ENCODE results near the gene MMP13.
"Not testable (repeated sequence)": the region's sequence is repeated elsewhere in the genome, so short reads cannot be mapped to it uniquely, and the experiment has no call there.

Gene MMP13

DNA sequence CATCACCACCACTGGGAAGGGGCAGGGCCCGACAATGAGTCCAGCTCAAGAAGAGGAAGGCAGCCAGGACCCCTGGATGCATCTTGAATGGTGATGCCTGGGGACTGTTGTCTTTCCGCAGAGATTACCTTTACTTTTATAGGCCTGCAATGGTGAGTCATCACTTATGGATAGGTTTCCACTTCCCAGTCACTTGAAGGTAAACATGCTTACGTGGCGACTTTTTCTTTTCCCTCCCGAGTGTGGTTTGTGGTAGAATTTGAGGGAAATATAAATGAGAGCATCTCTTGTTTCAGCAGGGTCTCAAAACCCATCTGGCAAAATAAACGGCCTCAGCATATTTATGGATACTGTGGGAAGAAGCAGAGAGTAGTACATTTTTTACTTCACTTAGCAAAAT lies at the start of gene MMP13:
TSS of gene MMP13 (minus strand) at position 109 of the 400 bp plus-strand sequence. CDS start at position 82, 27 bp downstream.
- DNase-seq (ENCODE audit: low read depth) = no peak

DNA sequence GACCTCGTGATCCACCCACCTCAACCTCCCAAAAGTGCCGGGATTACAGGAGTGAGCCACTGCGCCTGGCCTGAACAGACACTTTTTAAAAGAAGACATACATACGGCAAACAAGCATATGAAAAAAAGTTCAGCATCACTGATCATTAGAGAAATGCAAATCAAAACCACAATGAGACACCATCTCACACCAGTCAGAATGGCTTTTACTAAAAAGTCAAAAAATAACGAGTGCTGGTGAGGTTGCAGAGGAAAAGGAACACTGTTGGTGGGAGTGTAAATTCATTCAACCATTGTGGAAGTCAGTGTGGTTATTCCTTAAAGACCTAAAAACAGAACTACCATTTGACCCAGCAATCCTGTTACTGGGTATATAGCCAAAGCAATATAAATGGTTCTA lies 48.7 kb upstream of the MMP13 start:
- not testable (repeated sequence) for DNase-seq (ENCODE audit: low read depth)

DNA sequence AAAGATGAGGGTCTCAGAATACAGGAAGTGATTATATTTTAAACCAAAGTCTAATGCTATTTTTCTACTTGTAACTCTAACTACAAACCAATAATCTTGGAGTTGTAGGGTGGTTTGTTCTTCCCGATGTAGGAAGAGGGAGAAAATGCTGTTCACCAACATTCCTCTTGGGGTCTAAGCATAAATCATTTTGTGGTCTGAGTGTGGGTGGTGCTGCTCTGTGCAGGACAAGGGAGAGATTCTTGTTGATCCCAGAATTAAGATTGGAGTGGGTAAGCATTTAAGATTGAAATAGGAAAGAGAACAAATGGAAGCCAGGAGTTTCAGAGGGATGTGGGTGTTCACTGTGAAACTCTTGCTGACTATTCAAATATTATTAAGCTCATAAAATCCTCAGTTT lies 38.6 kb upstream of the MMP13 start:
- no peak for DNase-seq (ENCODE audit: low read depth)

DNA sequence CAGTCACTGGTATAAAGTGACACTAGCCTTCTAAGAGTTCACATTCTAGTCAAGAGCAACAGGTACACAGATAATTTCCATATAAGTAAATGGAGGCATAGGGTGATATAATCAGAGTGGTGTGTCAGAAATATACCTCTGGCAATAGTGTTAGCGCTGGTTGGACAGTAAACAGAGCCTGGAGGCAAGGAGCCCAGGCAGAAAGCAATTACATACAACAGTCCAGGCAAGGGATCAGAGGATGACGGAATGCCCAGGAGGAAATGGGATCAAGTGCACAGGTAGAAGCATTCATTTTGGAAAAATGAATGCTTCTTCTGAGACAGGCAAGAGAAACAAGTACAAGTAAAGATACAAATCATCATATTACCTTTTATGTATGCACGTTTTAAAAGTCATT lies 36.2 kb upstream of the MMP13 start:
- no peak for DNase-seq (ENCODE audit: low read depth)

DNA sequence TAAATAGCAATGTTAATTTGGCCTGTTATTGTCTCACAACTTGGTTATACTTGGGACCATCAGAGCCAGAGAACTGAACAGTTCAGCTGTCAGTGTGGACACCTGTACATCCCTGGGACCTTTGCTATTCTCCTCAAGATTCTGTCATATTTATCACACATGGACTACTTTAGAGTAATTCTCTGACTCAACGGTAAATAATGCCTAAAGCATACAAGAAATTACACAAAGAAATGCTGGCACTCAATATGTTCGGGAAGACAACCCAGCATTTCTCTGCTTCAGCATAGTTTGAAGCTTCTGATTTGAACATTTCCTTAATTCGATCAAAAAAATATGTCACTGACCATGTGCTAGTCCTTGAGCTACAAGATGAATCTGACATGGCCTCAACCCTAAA lies 34.6 kb upstream of the MMP13 start:
- DNase-seq (ENCODE audit: low read depth) = no peak

DNA sequence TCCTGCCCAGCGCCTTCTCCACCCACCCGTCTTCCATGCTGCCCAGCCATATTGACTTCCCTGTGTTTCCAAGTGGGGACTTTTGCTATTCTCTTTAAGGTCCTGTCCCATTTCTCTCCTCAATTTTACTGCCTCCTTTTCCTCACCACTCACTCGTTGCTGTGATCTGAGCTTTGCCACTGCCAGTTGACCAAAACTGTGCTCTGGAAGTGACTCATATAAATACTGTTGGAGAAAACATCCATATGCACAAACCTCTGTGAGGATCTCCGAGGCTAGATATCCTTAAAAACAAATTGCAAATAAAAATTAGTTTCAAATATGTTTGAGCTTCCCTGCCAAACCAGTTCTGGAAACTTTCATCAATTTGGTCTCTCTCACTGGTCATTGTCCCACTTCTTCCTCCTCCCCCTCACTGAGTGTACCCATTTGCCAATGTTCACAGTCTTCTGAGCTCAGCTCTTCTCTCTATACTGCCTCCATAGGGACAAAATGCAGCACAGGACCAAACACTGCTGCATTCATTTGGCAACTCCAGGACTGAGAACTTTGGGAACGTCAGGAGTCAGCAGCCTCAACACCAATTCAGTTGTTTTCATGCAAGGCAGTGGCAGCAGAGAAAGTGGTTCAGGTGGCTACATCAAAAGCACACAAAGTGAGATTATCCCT lies 34.0 kb upstream of the MMP13 start:
- no peak for DNase-seq (ENCODE audit: low read depth)

DNA sequence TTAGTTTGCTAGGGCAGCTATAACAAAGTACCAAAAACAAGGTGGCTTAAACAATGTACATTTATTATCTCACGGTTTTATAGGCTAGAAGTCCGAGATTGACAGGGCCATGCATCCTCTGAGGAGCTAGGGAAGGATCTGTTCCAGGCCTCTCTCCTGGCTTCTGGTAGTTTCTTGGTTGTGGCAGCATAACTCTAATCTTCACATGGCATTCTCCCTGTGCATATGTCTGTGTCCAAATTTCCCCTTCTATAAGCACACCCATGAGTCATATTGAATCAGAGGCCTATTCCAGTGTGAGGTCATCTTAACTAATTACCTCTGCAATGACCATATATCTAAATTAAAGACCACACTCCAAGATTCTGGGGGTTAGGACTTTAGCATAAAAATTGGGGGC lies 31.3 kb upstream of the MMP13 start:
- no peak for DNase-seq (ENCODE audit: low read depth)

DNA sequence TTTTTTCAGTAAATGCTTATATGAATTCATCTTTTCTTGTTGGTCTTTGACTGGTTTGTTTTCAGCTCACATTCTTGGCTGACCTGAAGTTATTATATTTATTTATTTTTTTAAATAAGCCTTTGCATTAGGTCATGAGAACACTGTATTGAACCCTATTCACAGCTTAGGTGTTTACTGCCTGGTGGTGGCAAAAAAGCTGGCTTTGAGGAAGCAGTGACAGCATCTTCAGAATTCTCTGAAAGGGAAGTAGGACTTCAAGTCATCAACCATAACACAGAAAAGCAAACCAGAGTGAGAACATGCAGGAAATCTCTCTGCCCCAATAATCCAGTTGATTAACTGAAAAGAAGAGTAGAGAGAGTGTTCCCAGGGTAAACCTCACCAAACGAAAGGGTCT lies 30.3 kb upstream of the MMP13 start:
- no peak for DNase-seq (ENCODE audit: low read depth)

DNA sequence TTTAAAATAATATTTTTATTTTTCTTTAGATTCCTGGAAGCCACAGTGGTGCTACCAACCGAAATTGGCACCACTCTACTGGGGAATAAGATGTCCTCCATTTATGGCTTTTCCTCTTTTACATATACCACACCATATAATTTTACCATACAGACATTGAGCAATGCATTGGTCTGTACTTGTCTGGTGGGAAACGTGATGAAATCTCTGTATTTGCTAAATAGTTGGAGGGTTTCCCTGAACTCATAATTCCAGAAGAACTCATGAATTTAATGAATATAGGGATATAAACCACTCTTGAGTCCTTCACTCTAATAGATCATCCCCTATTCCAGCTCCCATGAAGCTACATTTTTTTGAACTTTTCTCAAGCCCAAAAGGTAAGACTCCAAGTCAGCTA lies 28.0 kb upstream of the MMP13 start:
- DNase-seq (ENCODE audit: low read depth) = no peak

DNA sequence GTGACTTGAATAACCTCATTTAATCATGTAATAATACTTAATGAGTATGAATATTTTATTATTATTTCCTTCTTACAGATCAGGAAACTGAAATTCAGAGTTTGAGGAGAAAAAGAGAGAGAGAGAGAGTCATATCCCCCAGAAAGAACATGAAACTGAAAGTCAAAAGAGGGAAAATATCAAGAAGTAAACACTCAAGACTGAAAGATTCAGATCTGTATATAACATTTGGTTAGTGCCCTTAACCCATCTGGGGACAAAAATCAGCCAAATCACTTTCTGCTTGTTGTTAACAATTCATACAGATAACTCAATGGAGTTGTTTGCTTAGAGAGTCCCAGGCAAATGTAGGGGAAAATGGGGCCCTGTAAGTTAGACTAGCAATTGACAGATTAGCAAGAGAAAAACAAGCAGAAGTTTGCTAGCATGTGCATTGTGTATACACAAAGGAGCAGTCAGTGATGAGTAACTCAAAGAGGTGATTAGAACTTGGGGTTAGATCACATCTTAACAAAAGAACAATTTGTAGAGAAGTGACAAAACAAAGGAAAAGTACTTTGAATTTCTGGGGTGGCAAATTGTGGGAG lies 25.9 kb upstream of the MMP13 start:
- no peak for DNase-seq (ENCODE audit: low read depth)

DNA sequence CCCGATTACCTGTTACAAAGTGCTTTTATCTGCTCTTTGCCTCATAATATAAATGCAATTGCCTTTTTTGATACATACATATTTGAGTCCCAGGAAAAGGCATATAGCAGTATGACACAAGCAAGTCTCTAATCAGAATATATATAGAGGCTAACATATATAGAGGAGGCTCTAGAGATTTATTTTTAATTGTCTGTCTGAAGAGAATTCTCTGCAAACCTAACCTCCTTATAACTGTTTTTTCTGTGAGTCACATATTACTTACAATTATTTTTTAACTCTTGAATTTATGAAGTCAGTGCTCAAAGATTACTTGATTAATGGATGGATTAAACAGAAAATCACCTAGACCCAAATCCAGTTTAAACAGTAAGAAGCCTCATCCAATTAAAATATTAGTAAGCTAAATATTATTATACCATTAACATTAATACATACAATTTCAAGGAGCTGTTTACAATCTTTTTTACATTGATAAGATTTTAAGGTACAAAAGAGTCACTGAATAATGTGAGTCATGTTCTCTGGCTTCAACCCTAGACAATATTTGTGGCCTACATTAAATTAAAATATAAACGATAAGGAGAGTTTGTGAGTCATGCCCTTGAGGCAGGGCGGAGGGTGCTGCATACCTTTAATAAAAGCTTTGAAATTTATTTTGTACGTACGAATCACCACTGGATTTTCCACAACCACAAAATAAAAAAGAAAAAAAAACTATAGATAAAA lies 19.2 kb upstream of the MMP13 start:
- DNase-seq (ENCODE audit: low read depth) = no peak

DNA sequence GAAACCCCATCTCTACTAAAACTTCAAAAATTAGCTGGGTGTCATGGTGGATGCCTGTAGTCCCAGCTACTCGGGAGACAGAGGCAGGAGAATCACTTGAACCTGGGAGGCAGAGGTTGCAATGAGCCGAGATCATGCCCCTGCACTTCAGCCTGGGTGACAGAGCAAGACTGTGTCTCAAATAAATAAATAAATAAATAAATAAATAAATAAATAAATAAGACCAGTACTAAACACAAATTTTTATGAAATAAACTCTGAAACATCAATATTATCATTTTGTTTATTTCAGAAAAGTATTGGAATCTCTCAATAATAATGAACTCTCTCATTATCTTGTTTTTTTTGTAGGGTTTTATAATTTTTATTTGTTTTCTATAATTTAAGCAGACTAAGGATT lies 18.2 kb upstream of the MMP13 start:
- DNase-seq (ENCODE audit: low read depth) = not testable (repeated sequence)

DNA sequence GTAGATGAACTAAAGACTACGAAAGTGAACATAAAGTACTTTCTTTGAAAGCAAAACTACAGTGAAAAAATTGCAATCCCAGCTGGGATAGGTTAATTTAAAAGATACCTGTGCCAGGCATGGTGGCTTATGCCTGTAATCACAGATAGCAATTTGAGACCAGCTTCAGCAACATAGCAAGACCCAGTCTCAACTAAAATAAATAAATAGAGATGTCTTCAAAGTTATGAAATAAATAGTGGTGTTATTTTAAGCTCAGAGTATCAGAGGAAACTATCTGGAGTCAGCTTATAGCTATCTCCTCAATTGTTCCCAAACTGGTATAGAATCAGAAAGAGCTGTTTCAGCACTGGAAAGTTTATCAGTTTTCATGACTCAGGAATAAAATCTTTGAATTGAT lies 17.3 kb upstream of the MMP13 start:
- DNase-seq (ENCODE audit: low read depth) = no peak

DNA sequence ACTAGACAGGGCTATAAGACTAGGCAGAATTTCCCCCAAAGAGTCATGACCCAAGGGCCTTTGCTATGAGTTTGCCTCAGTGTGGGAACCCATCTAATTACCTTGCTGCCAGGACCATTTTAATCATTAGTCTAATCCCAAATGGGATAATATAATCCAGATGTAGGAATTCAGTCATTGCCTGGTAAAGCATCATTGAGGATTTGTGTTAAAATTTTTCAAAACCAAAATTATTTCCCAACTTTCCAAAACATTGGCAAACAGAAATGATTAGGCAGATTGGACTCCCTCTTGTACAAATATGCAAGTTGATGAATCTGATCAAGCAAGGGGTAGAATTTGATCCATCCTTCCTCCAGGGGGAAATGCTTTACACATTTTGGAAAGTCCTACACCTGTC lies 16.2 kb upstream of the MMP13 start:
- DNase-seq (ENCODE audit: low read depth) = no peak

DNA sequence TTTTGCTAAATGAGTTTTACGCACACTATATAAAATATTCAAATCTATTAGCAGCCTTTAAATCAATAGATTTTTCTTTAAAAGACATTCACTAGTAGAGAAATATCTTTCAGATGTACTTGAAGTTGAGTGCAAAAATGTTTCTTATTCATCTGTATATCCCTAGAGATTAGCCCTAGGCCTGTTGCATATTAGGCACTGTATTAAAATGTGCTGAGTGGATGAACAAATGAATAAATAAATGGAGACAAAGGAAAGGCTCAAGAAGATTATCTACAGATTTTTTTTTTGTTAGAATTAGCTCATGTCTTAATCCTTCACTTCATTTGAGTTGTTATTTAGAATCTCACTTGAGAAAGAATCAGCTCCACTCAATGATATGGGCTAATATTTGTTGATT lies 12.0 kb upstream of the MMP13 start:
- DNase-seq (ENCODE audit: low read depth) = no peak

DNA sequence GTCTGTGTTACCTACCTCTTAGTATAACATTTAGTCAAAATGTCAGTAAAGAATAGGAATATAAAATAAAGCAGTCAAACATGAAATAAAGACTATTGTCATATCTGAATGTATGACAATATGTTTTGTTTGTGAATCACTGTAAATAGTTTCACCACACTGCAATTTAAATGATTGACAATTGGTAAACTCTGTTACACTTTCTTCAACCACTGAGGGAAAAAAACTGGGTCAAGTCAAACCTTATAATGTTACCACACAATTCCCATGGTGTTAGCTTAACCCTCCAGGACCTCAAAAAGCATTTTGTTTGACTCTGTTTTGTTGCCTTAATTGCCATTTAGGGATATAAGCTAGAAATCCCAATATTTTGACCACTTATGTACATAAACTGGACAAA lies 10.5 kb upstream of the MMP13 start:
- no peak for DNase-seq (ENCODE audit: low read depth)

DNA sequence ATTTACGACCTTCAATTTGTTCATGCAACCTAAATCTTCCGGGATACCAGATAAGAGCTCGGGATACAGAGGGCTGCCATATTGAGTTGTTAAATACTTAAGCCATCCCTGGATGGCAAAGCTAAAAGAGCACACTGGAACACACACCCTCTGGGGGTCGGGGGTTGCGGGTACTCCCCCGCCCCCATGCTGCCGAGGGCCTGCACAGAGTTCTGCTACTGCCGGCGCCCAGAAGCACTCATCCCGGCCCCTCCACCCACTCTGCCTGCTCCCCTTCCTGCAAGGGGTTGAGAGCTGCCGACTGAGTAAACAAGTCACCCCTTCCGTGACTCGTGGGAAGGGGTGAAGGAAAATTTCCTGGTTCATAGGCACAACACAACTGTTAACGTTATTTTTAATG lies 9.3 kb upstream of the MMP13 start:
- no peak for DNase-seq (ENCODE audit: low read depth)

DNA sequence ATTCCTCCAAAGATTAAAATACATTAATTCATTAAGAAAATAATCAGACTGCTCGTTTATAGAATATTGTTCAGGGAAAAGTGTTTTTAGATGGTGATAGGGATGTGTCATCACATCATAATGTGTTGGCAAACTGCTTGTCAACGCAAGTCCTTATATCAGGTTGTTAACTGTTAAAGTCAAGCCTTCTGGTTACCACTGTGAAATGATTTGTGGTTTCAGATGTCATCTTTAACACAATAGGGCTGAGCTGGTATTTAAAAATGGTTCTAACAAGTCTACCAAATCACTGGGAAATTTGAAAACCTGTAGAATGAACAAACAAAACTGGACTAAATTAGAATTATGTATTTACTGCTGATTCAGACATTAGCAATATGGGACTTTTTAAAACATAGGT lies 2.4 kb upstream of the MMP13 start:
- no peak for DNase-seq (ENCODE audit: low read depth)

DNA sequence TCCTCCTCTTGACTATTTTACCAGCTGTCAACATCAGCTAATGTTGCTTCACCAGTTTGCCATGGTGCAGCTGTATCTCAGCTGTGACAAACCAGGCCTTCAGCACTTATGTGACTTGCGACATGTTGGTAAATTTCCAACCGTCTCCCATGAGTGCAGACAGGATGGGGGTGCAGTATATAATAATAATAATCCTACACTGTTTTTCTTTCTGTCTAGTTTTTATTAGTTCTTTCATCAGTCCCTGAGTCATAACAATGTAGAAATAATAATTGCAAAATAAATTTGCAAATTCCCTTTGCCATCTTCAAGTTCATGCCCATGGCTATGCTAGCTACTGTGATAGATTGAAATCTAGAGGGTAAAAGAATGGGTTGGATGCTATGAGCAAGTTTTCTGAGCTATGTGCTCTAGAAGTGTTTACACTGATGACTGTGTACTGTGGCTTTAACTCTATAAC lies 4.9 kb downstream of the MMP13 start:
- no peak for DNase-seq (ENCODE audit: low read depth)

DNA sequence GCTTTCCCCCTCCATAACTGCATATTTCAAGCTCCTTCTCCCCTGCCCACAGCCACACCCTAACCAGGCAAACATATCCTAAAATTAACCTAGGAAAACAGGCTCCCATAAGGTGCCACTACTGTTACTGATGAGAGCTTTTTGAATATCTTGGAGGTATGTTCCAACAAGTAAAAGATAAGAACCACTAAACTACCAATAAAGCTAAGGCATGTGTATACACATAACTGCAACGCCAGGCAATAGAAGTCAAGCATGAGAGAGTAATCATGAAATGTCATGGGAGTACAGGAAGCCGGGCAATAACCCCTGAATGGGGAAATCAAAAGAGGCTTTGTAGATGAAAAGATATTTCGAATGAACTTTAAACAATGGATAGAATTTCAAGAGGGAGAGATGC lies 9.3 kb downstream of the MMP13 start:
- no peak for DNase-seq (ENCODE audit: low read depth)

DNA sequence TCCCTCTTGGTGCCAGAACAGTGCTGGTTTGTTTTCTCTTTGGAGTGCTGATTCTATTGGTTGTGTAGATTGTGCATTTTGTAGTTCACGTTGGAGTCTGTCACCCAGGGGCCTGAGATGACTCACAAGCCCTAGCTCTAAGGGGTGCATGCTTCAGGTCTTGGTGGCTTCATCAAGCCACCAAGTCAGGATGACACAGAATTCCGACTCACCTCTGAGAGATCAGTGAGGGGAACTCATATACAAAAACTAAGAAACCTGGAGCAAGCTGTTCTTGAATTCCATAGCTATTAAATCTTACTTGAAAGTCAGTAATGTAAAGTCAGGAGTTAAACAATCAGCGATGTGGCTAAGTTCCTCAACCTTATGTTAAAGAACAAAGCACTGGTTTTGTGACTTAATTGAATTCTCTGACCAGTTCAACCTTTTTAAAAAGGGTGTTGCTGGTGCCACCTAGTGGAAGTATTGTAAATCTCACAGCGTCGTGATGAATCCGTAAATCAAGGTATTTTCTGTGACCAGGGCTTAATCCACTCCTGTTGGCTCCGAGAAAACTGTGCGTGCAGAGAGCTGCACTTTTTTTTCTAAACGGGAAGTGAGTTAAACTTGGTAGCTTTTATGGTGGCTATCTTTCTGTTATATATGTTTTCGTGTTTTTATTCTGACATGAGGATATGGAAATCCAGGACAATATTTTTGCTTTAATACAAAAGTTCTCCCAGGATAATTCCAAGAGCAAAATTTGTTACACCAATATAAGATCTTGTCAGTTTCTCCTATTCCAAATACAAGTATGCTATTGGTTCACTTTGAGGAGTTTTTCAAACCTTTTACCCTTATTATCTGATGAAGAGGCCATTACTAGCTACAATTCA lies 14.6 kb downstream of the MMP13 start:
- DNase-seq (ENCODE audit: low read depth) = peak; percentile 10

DNA sequence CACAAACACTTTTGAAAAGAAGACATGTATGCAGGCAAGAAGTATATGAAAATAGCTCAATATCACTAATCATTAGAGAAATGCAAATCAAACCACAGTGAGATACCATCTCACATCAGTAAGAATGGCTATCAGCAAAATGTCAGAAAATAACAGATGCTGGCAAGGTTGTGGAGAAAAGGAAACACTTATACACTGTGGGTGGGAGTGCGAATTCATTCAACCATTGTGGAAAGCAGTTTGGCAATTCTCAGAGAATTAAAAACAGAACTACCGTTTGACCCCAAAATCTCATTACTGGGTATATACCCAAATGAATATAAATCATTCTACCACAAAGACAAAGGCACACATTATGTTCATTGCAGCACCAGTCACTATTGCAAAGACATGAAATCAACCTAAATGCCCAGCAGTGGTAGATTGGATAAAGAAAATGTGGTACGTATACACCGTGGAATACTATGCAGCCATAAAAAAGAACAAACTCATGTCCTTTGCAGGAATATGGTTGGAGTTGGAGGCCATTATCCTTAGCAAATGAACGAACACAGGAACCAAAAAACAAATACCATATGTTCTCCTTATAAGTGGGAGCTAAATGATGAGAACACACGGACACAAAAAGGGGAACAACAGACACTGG lies 18.5 kb downstream of the MMP13 start:
- DNase-seq (ENCODE audit: low read depth) = no peak

Data from stimulated activated CD8-positive, alpha-beta memory T cell treated with anti-CD3 and anti-CD28 coated beads, Interleukin-12 subunit alpha, Interleukin-12 subunit beta, amount 100 ng/mL, for 1 hour (primary cell).